ENCODE results near the gene MAP4K4.

MAP4K4 gene

GRCh38 chr2:101793277-101793969 is 95.9 kb downstream of the MAP4K4 start:
- Histone ChIP-seq H3K4me1 (peaks cover 21% of the 10 kb centered on the region), H3K36me3 (replicated peaks) (no peaks in the 10 kb centered on the region), H3K4me3 (no peak overlapping the region), H3K9me3 (no peaks in the 10 kb centered on the region), H3K27me3 (ENCODE audit: low read depth) (no peaks in the 10 kb centered on the region)
- DNase-seq (ENCODE audit: low spot score in 2 of 2), result peak in 1 of 2 experiments; percentile 29
- in situ Hi-C loops (cut with MboI; ENCODE audit: low sequenced_read_pairs), result no loop called here

- Histone ChIP-seq H3K9me3 (no peaks in the 10 kb centered on the region), H3K4me1 (peaks cover 21% of the 10 kb centered on the region), H3K36me3 (replicated peaks) (no peaks in the 10 kb centered on the region), H3K27me3 (ENCODE audit: low read depth) (no peaks in the 10 kb centered on the region), H3K4me3 (no peak overlapping the region)
- DNase-seq (ENCODE audit: low spot score in 2 of 2), result peak in 1 of 2 experiments; percentile 65
- in situ Hi-C loops (cut with MboI; ENCODE audit: low sequenced_read_pairs), result no loop called here
These were observed 96.6 kb downstream of the MAP4K4 start for GRCh38 chr2:101794141-101794540.

DNA sequence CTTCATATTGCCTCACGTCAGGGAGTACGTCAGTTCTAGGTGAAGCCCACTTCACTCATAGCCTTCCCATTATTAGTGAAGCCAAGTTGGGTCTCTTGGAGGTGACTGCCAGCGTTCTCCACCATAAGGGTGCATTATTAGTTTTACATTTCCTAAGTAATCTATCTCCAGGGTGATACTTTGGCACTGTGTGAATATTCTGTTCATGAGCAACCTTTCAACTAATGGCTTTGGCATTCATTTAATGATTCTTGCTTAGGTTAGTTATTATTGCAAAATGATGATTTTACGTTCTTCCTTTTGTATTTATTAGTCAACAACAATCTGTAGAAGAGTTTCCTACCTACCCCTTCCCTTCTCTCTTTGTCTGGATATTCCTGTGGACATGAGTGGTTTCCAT is 97.5 kb downstream of the MAP4K4 start:
- no peak for DNase-seq (ENCODE audit: low spot score in 2 of 2)
- Histone ChIP-seq H3K4me1 (peaks cover 19% of the 10 kb centered on the region), H3K9me3 (no peaks in the 10 kb centered on the region), H3K36me3 (replicated peaks) (no peaks in the 10 kb centered on the region), H3K27me3 (ENCODE audit: low read depth) (no peaks in the 10 kb centered on the region), H3K4me3 (no peak overlapping the region)
- in situ Hi-C loops (cut with MboI; ENCODE audit: low sequenced_read_pairs), result no loop called here

DNA sequence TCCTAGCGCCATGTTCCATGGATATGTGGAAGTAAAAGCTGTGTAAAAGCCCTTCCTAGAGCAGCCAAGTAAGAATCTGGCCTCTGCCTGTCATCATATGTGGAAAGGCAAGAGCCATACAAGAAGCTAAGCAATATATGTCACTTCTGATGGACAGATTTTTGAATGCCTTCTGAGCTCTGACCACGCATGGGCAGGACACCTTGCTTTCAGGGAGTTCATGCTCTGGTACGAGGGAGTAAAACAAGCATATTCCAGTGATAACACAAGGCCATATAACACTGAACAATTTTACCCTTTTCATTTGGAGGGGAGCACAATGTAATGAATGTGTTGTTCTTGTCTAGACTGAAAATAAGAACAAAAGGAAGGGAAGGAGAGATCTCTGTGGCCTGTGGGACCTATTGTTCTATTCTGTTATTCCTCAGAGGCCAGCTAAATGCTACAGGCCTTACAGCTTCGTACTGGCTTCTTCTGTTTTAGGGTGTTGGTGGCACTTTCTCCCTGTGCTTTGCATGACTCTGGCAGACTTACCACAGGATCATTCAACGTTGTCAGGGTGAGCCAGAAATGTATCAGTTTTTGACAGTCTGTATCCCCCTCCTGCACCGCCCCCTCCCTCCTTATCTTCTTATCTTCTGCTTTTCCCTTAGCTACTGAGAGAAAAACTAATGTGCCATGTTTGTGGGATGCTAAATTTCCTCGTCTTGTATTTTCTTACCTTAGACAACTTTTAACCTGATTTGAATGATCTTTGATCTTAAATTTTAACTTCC is 99.5 kb downstream of the MAP4K4 start:
- H3K4me1 ChIP-seq, result peaks cover 19% of the 10 kb centered on the region
- H3K27me3 ChIP-seq (ENCODE audit: low read depth), result no peaks in the 10 kb centered on the region
- in situ Hi-C loops (cut with MboI; ENCODE audit: low sequenced_read_pairs), result no loop called here
- H3K36me3 ChIP-seq (replicated peaks), result no peaks in the 10 kb centered on the region
- DNase-seq (ENCODE audit: low spot score in 2 of 2), result no peak
- H3K9me3 ChIP-seq, result no peaks in the 10 kb centered on the region
- no peak overlapping the region for H3K4me3 ChIP-seq

GRCh38 chr2:101801496-101801895 is 104.0 kb downstream of the MAP4K4 start:
- Histone ChIP-seq H3K4me1 (peaks cover 21% of the 10 kb centered on the region), H3K9me3 (no peaks in the 10 kb centered on the region), H3K4me3 (no peak overlapping the region), H3K36me3 (replicated peaks) (no peaks in the 10 kb centered on the region), H3K27me3 (ENCODE audit: low read depth) (no peaks in the 10 kb centered on the region)
- DNase-seq (ENCODE audit: low spot score in 2 of 2), result no peak
- in situ Hi-C loops (cut with MboI; ENCODE audit: low sequenced_read_pairs), result no loop called here

DNA sequence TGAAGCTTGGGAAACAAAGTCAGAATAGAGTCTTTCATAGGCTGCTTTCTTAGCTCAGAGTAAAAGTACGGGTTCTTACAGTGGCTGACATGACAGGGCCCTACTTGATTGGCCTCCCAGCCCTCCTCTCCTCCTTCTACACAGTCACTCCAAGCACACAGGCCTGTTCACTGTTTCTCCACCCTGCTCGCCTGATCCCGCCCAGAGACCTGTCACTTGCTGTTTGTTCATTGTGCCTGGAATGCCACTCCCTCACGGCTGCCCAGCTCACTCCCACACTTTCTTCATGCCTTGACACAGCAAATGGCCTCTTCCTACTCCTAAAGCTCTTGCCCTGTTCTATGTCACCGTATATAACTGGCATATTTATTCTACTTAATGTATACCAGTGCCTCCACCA is 104.8 kb downstream of the MAP4K4 start:
- Histone ChIP-seq H3K4me3 (no peak overlapping the region), H3K9me3 (no peaks in the 10 kb centered on the region), H3K4me1 (peaks cover 23% of the 10 kb centered on the region), H3K36me3 (replicated peaks) (no peaks in the 10 kb centered on the region), H3K27me3 (ENCODE audit: low read depth) (no peaks in the 10 kb centered on the region)
- in situ Hi-C loops (cut with MboI; ENCODE audit: low sequenced_read_pairs), result no loop called here
- no peak for DNase-seq (ENCODE audit: low spot score in 2 of 2)

GRCh38 chr2:101803128-101803527 is 105.6 kb downstream of the MAP4K4 start:
- Histone ChIP-seq H3K9me3 (no peaks in the 10 kb centered on the region), H3K27me3 (ENCODE audit: low read depth) (no peaks in the 10 kb centered on the region), H3K4me1 (peaks cover 23% of the 10 kb centered on the region), H3K4me3 (no peak overlapping the region), H3K36me3 (replicated peaks) (no peaks in the 10 kb centered on the region)
- no peak for DNase-seq (ENCODE audit: low spot score in 2 of 2)
- in situ Hi-C loops (cut with MboI; ENCODE audit: low sequenced_read_pairs), result no loop called here

DNA sequence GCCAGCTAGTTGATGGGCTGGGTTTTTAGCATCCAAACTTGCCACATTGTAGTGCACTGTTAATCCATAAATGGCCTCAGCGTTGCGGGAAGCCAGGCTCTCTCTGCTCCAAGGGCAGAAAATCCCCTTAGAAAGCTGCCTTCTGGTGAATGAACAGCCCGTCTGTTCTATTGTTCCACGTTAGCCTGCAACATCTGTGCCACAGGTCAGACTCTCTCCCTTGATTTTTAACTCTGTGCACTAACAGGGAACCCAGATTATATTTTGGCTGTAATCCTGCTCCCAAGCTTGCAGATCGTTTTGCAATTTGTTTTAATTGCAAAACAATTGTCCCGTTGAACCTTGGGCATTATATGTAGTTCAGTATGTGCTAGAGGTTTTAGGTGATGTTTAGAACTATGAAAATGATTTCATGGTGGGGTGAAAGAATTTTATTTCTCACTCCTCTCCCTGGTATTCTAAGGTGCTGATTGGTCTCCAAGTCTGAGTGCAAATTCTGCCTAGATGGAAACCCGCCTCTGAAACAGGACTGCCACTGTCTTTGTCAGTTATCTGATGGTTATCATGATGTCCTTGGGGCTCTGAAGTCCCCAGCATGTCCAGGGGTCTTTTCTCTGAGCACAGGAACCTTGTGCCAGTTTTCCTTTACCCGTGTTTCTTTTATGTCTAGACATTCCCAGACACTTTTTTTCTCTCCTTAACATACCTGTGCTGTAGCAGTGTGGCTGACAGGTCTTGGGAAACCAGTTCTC is 106.6 kb downstream of the MAP4K4 start:
- H3K4me1 ChIP-seq, result peaks cover 23% of the 10 kb centered on the region
- no peaks in the 10 kb centered on the region for H3K27me3 ChIP-seq (ENCODE audit: low read depth)
- peak; percentile 78 to 85 for DNase-seq (ENCODE audit: low spot score in 2 of 2)
- no peaks in the 10 kb centered on the region for H3K36me3 ChIP-seq (replicated peaks)
- in situ Hi-C loops (cut with MboI; ENCODE audit: low sequenced_read_pairs), result no loop called here
- H3K4me3 ChIP-seq, result no peak overlapping the region
- no peaks in the 10 kb centered on the region for H3K9me3 ChIP-seq

DNA sequence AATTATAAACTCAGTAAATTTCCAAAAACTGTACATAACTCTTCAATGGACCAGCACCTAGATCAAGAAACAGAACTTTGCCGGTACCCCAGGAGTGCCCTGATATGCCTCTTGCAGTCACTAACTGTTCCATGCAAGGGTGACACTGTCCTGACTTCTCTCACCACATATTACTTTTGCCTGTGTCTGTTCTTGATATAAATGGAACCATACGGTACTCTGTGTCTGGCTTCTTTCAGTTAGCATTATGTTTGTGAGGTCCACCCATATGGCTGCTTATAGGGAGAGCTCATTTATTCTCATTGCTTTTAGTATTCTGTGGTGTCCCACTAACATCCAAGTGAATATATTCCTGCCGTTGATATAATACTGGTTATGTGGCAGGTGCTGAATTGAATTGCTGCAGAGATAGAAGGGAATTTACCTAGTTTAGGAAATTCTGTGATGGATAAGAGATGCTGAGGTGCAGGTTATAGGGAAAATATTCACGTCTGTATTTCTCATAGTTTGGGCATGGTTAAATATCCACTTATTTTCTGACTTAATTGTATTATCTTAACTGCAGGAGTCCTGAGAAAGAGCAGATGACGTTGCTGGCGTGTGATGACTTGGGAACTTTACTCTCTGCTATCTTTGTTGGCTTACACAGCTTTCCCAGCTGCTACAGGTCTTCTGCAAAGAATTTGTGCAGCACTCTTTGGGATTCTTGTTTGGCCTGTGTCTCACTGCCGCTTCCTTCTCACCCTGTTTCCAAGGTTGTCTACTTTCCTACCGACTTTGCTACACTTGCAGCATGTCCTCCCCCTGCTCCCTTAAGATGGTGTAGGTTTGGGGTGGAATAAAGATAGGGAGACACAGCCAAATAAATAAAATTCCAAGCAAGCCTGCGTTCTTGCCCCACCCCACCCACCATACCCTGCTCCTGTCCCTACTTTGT is 107.9 kb downstream of the MAP4K4 start:
- no peak for DNase-seq (ENCODE audit: low spot score in 2 of 2)
- no peaks in the 10 kb centered on the region for H3K36me3 ChIP-seq (replicated peaks)
- H3K4me3 ChIP-seq, result no peak overlapping the region
- no peaks in the 10 kb centered on the region for H3K27me3 ChIP-seq (ENCODE audit: low read depth)
- H3K9me3 ChIP-seq, result no peaks in the 10 kb centered on the region
- in situ Hi-C loops (cut with MboI; ENCODE audit: low sequenced_read_pairs), result no loop called here
- peaks cover 23% of the 10 kb centered on the region for H3K4me1 ChIP-seq

- in situ Hi-C loops (cut with MboI; ENCODE audit: low sequenced_read_pairs), result no loop called here
- Histone ChIP-seq H3K4me3 (no peak overlapping the region), H3K27me3 (ENCODE audit: low read depth) (no peaks in the 10 kb centered on the region), H3K36me3 (replicated peaks) (no peaks in the 10 kb centered on the region), H3K9me3 (no peaks in the 10 kb centered on the region), H3K4me1 (peaks cover 23% of the 10 kb centered on the region)
- peak; percentile 35 to 54 for DNase-seq (ENCODE audit: low spot score in 2 of 2)
These were observed 108.6 kb downstream of the MAP4K4 start for GRCh38 chr2:101806123-101806522.

- in situ Hi-C loops (cut with MboI; ENCODE audit: low sequenced_read_pairs), result no loop called here
- Histone ChIP-seq H3K27me3 (ENCODE audit: low read depth) (no peaks in the 10 kb centered on the region), H3K4me1 (peaks cover 23% of the 10 kb centered on the region), H3K4me3 (no peak overlapping the region), H3K9me3 (no peaks in the 10 kb centered on the region), H3K36me3 (replicated peaks) (no peaks in the 10 kb centered on the region)
- no peak for DNase-seq (ENCODE audit: low spot score in 2 of 2)
These were observed 109.2 kb downstream of the MAP4K4 start for GRCh38 chr2:101806701-101807100.

- Histone ChIP-seq H3K36me3 (replicated peaks) (no peaks in the 10 kb centered on the region), H3K9me3 (no peaks in the 10 kb centered on the region), H3K4me1 (peaks cover 23% of the 10 kb centered on the region), H3K4me3 (no peak overlapping the region), H3K27me3 (ENCODE audit: low read depth) (no peaks in the 10 kb centered on the region)
- in situ Hi-C loops (cut with MboI; ENCODE audit: low sequenced_read_pairs), result no loop called here
- DNase-seq (ENCODE audit: low spot score in 2 of 2), result no peak
These were observed 109.7 kb downstream of the MAP4K4 start for GRCh38 chr2:101807242-101807641.

GRCh38 chr2:101808006-101808562 is 110.6 kb downstream of the MAP4K4 start:
- H3K27me3 ChIP-seq (ENCODE audit: low read depth), result no peaks in the 10 kb centered on the region
- no peak overlapping the region for H3K4me3 ChIP-seq
- H3K36me3 ChIP-seq (replicated peaks), result no peaks in the 10 kb centered on the region
- H3K4me1 ChIP-seq, result peaks cover 23% of the 10 kb centered on the region
- in situ Hi-C loops (cut with MboI; ENCODE audit: low sequenced_read_pairs), result no loop called here
- no peaks in the 10 kb centered on the region for H3K9me3 ChIP-seq
- DNase-seq (ENCODE audit: low spot score in 2 of 2), result no peak
